Kidney epithelial cell (primary cell): ENCODE data around the gene TGFA. TPM values are rescaled to one million over a fixed set of nuclear protein-coding genes. Genes with fewer than 3 reads are reported as not detected.

Experiments used
- DNase-seq: peaks from one replicate; pipeline ENCODE4 v3.0.0-alpha.2; 2010; ENCODE audit warnings: low read depth
- H3K27me3 ChIP-seq: 2 replicates; pipeline ENCODE4 v1.6.0; 2011; ENCODE audit warnings: low read length; ENCODE audit not compliant: control insufficient read depth, insufficient read depth
- H3K36me3 ChIP-seq: 2 replicates; pipeline ENCODE4 v1.5.1; 2011; ENCODE audit warnings: low read length; ENCODE audit not compliant: control insufficient read depth, insufficient read depth
- H3K4me3 ChIP-seq: 2 replicates; pipeline ENCODE4 v1.5.1; 2011; ENCODE audit warnings: low read depth, mild to moderate bottlenecking, control low read depth, low read length
- CTCF ChIP-seq: IDR thresholded peaks from 2 replicates; pipeline ENCODE4 v1.5.1; 2011; ENCODE audit warnings: mild to moderate bottlenecking, moderate library complexity, low read length, control low read depth, inconsistent platforms; ENCODE audit not compliant: insufficient read depth, poor library complexity, severe bottlenecking
- total RNA-seq: library from RNA; depleted of rRNA; stranded (reverse); fragments of >200 nt; gene quantifications from 2 replicates; pipeline ENCODE4 v1.2.3, GENCODE V29; 2015

TGFA gene
- total RNA-seq, 1 donor from 2014 or later, result 72.1 TPM

DNA sequence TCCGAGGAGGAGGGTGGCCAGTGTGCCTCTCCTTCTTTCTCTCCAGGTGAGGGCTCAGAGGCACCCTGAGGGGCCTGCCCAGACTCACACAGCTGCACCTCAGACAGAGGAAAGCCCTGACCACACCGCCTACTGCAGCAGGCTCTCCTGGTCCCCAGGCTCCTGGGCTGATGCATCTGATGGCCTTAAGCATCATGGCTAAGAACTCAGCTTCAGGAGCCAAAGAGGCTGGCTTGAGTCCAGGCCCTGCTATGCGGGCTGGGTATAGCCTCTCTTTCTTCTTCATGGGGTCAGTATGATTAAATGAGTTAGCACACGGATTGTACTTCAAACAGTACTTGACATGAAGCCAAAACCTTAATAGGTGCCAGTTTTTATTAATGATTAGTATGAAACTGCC is 89.6 kb downstream of the TGFA start:
- no peak overlapping the region for H3K4me3 ChIP-seq
- no peaks in the 10 kb centered on the region for H3K36me3 ChIP-seq
- DNase-seq, result no peak
- TF ChIP-seq CTCF, result no peak
- no peaks in the 10 kb centered on the region for H3K27me3 ChIP-seq

DNA sequence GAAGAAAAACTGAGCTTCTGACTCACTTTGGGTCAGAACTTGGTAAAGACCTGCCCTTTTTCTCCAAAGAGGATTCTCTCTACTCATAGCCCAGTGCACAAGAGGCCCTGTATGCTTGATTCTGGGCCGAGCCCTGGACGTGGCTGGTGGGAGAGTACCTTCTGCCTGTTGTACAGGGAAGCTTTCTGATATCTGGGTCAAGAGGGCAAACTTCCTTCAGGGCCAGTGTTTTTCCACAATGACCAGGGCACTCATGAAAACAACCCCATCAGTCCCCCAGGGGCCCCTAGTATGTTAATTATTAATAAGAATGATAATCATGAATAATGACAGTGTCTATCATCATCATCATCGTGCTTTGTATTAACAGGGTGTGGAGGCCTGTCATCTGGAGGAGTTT is 90.0 kb downstream of the TGFA start:
- H3K27me3 ChIP-seq, result no peaks in the 10 kb centered on the region
- no peak for DNase-seq
- H3K36me3 ChIP-seq, result no peaks in the 10 kb centered on the region
- no peak overlapping the region for H3K4me3 ChIP-seq
- no peak for TF ChIP-seq CTCF

DNA sequence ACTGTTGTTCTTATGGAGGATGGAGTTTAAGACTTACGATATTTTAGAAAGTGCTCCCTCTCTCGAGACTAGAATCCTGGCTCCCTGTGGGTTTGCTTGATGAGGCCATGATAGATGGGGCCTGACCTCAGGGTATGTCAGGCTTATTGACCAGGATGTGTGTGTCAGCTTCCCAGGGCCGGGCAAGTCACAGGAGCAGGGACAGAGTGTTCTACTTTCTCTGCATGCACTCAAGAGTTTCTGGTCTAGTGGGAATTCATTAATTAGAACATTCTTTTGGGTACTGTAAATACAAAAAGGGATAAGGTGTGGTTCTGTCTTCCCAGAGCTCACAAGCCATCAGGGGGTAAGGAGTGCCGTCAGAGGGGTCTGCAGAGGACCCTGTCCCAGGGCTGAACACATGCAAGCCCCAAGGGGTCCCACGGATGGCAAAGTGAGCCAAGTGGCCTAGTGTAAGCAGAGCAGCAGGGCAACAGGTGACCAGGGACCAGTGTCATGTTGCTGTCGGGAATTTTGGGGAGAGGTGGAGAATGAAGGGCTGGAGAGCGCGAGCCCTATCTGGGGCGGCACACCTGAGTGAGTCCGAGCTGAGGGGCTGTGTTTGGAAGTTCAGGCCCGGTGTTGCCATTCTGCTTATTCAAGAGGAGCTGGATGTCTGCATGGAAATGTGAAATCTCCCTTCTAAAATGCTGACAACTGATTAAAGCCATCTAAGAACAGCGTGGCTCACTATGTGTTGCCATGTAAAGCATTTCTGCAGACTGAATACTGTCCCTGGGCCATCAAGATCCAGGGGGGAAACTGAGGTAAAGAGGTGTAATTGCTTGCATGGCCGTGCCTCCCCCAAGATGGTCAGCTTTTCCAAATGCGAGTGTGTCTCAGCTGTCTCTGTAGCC is 91.4 kb downstream of the TGFA start:
- Histone ChIP-seq H3K36me3 (no peaks in the 10 kb centered on the region), H3K4me3 (no peak overlapping the region), H3K27me3 (no peaks in the 10 kb centered on the region)
- TF ChIP-seq CTCF, result no peak
- DNase-seq, result no peak

DNA sequence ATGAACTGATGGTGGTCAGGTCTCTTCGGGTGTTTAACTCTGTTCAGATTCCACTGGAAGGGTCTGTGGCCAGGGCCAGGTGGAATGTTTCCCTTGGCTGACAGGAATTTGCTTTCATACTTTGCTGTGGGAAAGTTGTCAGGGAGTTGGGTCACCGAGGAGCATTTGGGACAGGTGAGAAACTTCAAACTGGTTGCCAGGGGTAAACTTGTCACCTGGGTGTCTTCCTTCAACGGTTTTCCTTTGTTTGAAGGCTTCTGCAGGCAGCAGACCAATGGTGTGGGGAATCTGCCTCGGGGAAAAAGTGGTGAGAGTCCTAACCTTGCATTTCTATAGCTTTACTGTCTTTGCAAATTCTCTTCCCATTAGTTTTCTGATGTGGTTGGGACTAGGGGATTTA is 92.2 kb downstream of the TGFA start:
- H3K27me3 ChIP-seq, result no peaks in the 10 kb centered on the region
- no peaks in the 10 kb centered on the region for H3K36me3 ChIP-seq
- no peak for DNase-seq
- no peak for TF ChIP-seq CTCF
- no peak overlapping the region for H3K4me3 ChIP-seq

DNA sequence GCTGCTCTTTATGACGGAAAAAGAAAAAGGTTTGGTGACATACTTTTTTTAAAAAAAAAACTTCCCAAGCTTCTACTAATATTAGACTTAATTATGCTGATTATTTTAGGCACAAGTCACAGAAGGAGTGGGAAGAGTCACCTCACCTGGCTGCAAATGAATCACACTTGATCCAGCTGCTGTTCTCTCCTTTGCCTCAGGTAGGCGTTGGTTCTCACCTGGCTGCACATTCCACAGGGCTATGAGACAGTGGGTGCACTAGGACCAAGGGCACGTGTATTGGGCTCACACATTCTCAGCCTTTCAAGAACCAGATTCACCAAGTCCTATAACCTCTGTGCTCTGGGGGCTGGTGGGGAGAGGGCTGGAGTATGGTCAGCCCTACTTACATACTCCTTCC is 93.3 kb downstream of the TGFA start:
- no peak for TF ChIP-seq CTCF
- no peak for DNase-seq
- H3K27me3 ChIP-seq, result no peaks in the 10 kb centered on the region
- no peaks in the 10 kb centered on the region for H3K36me3 ChIP-seq
- no peak overlapping the region for H3K4me3 ChIP-seq

DNA sequence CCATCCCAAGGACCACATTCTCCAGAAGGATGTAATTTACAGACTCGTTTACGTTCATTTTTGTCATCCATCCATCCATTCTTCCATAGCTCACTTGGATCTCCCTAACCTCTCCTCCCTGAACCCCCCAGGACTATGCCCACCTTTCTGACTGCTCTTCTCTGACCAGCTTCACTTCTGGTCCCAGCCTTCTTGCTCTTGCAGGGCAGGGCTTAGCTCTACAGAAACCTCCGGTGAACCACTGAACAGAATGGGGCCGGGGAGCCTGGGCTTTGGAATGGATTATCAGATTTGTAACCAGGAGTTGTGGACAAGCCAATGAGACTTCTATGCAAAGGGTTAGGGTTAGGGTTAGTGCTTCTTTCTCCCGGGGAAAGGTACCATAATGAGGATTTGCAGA is 95.0 kb downstream of the TGFA start:
- H3K4me3 ChIP-seq, result no peak overlapping the region
- no peak for TF ChIP-seq CTCF
- no peaks in the 10 kb centered on the region for H3K27me3 ChIP-seq
- DNase-seq, result no peak
- no peaks in the 10 kb centered on the region for H3K36me3 ChIP-seq
